ENCODE data around the gene POM121C. TPM values are rescaled to one million over a fixed set of nuclear protein-coding genes. Genes with fewer than 3 reads are reported as not detected.
"Not testable (repeated sequence)": the region's sequence is repeated elsewhere in the genome, so short reads cannot be mapped to it uniquely, and the experiment has no call there.

The POM121C gene
- 10 to 100 TPM in 2 of 4 donors, 1 to 10 TPM in 2; 2.1 to 68.3 (median 13.5) TPM for total RNA-seq

DNA sequence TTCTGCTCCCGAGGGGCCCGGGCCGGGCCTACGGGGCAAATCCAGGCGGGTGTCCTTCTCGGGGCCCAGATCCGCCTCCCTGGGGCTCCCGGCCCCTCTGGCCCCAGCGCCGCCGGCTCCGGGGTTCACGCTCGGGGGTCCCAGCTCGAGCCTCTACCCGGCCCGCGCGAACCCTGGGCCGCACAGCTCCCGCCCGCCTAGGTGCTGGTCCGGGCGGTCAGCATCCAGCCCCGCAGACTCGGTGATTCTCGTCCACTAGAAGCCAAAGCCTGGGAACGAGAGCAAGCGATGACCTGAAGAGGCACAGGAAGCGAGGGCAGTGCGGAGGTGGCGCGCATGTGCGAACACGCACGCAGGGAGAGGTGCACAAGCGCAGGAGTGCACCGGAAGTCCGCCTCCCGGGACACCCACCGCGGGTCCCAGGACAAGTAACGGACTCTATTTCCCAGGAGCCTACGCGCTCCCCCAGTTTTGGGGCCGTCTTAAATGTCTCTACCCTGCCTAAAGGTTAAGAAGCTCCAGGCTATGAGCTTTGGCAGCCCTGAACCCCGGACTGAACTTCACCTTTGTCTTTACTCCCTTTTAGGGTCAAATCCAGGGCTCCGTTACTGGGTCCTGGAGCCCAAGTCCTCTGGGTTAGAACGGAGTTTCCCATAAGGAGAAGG, at the start of gene POM121C:
Gene POM121C (minus strand): TSS at position 321 of the 665 bp plus-strand sequence. CDS start 44,803 bp downstream, outside the sequence.
- H3K36me3 ChIP-seq; H3K4me1 ChIP-seq; intact Hi-C loops (cut with DNase I; ENCODE audit: low total_unique reads); H3K27me3 ChIP-seq; H3K9me3 ChIP-seq: not testable (repeated sequence)
- peak; percentile 90 to 93 for DNase-seq
- peak in 1 of 4 experiments; percentile 24 for TF ChIP-seq CTCF (IDR thresholded peaks at IDR 0.05)
- peak in 1 of 2 donors; percentile 41 for TF ChIP-seq POLR2A (IDR thresholded peaks at IDR 0.05)
- Histone ChIP-seq H3K27ac (peak within 1 kb of the TSS; percentile 81 to 87), H3K4me3 (peak within 1 kb of the TSS; percentile 78 to 91)

- Histone ChIP-seq H3K4me1 (no peaks in the 10 kb centered on the region), H3K4me3 (no peak overlapping the region), H3K27me3 (no peaks in the 10 kb centered on the region), H3K9me3 (no peaks in the 10 kb centered on the region), H3K27ac (no peak overlapping the region), H3K36me3 (no peaks in the 10 kb centered on the region)
- no peak for DNase-seq
- intact Hi-C loops (cut with DNase I; ENCODE audit: low total_unique reads), result no loop called here
- TF ChIP-seq POLR2A (IDR thresholded peaks at IDR 0.05), result no peak
- TF ChIP-seq CTCF (IDR thresholded peaks at IDR 0.05), result no peak
Observed at GRCh38 chr7:75534727-75535307, 48.7 kb upstream of the POM121C start.

GRCh38 chr7:75533926-75534325, 47.8 kb upstream of the POM121C start:
- H3K27me3 ChIP-seq, result no peaks in the 10 kb centered on the region
- H3K9me3 ChIP-seq, result no peaks in the 10 kb centered on the region
- H3K4me3 ChIP-seq, result no peak overlapping the region
- intact Hi-C loops (cut with DNase I; ENCODE audit: low total_unique reads), result no loop called here
- H3K27ac ChIP-seq, result no peak overlapping the region
- DNase-seq, result no peak
- no peaks in the 10 kb centered on the region for H3K36me3 ChIP-seq
- TF ChIP-seq POLR2A (IDR thresholded peaks at IDR 0.05), result no peak
- no peak for TF ChIP-seq CTCF (IDR thresholded peaks at IDR 0.05)
- no peaks in the 10 kb centered on the region for H3K4me1 ChIP-seq

GRCh38 chr7:75532639-75533038, 46.5 kb upstream of the POM121C start:
- Histone ChIP-seq H3K4me3 (no peak overlapping the region), H3K27me3 (no peaks in the 10 kb centered on the region), H3K4me1 (no peaks in the 10 kb centered on the region), H3K27ac (no peak overlapping the region), H3K9me3 (no peaks in the 10 kb centered on the region), H3K36me3 (no peaks in the 10 kb centered on the region)
- TF ChIP-seq CTCF (IDR thresholded peaks at IDR 0.05) (no peak), POLR2A (IDR thresholded peaks at IDR 0.05) (no peak)
- DNase-seq, result no peak
- intact Hi-C loops (cut with DNase I; ENCODE audit: low total_unique reads), result no loop called here

DNA sequence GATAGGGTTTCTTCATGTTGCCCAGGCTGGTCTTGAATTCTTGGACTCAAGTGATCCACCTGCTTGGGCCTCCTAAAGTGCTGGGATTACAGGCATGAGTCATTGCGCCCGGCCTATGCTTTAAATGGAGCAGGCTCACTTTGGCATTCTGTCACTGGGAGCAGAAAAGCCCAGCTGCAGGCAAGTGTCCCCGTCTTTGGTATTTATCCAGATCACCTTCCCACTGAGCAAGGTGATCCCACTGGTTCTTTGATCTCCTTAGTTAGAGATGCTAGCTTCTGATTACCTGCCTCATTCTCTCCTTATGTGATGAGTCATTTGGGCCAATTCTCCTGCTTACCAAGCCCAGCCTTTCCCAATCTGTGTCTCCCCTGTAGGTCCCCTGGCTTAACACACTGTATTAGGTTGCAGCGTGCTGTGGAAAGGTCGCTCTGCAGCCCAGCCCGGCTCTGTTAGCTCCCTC, 45.3 kb upstream of the POM121C start:
- Histone ChIP-seq H3K27ac (no peak overlapping the region), H3K4me3 (no peak overlapping the region), H3K9me3 (no peaks in the 10 kb centered on the region), H3K4me1 (no peaks in the 10 kb centered on the region), H3K27me3 (no peaks in the 10 kb centered on the region), H3K36me3 (no peaks in the 10 kb centered on the region)
- intact Hi-C loops (cut with DNase I; ENCODE audit: low total_unique reads), result no loop called here
- no peak for DNase-seq
- TF ChIP-seq POLR2A (IDR thresholded peaks at IDR 0.05) (no peak), CTCF (IDR thresholded peaks at IDR 0.05) (no peak)

- Histone ChIP-seq H3K27ac (peak overlapping the region; percentile 40 to 77), H3K4me3 (peak overlapping the region; percentile 64 to 78)
- H3K9me3 ChIP-seq; H3K27me3 ChIP-seq; H3K36me3 ChIP-seq; H3K4me1 ChIP-seq; DNase-seq; intact Hi-C loops (cut with DNase I; ENCODE audit: low total_unique reads): not testable (repeated sequence)
Observed at GRCh38 chr7:75527224-75527722, 41.2 kb upstream of the POM121C start.

DNA sequence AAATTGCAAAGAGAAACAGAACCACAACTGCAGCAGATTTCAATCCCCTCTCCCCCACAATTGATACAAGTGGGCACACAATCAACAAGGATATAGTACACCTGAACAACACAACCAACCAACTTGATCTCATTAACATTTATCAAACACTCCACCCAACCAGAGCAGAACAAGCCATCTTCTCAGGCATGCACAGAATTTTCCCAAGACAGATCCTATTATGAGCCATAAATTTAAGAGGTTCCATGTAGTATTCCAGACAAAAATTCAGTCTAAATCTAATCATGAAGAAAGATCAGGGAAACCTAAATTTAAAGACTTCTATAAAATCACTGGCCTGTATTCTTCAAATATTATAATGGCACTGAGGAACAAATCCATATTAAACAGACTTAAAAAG, 35.6 kb upstream of the POM121C start:
- H3K27ac ChIP-seq; H3K4me1 ChIP-seq; intact Hi-C loops (cut with DNase I; ENCODE audit: low total_unique reads); DNase-seq; H3K27me3 ChIP-seq; H3K36me3 ChIP-seq; H3K4me3 ChIP-seq; H3K9me3 ChIP-seq: not testable (repeated sequence)

DNA sequence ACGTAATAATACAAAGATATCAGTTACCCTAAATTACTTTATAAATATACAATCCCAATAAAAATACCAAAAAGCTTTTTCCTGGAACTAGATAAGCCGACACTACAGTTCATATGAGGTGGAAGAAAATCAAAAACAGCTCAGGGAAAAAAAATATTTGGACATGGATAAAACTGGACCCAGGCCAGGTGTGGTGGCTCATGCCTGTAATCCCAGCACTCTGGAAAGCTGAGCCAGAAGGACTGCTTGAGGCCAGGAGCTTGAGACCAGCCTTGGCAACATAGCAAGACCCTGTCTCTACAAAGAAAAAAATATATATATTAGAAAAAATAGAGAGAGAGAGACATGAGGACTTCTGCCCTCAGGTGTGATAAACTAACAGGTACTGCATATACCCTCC, 32.7 kb upstream of the POM121C start:
- H3K27ac ChIP-seq; H3K27me3 ChIP-seq; H3K9me3 ChIP-seq; intact Hi-C loops (cut with DNase I; ENCODE audit: low total_unique reads); H3K4me1 ChIP-seq; H3K4me3 ChIP-seq; DNase-seq; H3K36me3 ChIP-seq: not testable (repeated sequence)
